HG03378 (cell line): ENCODE results near the gene FGF10.

ENCODE experiments used
- ATAC-seq: cut with Tn5 transposase; IDR thresholded peaks from one replicate; pipeline ENCODE4 v1.9.1; 2021; ENCODE audit warnings: mild to moderate bottlenecking, moderate library complexity; ENCODE audit not compliant: unreplicated experiment

The FGF10 gene

DNA sequence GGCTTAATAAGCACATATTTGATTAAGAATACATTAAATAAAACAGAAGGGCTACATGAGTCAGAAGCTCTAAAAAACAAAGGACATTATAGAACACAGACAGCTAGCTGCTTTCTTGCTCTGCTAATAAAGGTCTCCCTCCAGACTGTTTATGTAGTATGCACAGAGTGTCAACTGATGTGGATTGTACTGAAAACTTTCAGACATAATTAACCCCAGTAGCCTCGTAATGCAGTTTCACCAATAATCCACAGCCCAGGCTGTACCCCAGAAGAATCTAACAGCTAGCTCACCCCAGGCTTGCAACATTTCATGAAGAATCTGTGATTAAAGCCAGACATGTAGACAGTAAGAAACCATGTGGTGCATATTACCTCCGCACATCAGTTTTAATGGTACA is 30.8 kb downstream of the FGF10 start:
- ATAC-seq: no peak

DNA sequence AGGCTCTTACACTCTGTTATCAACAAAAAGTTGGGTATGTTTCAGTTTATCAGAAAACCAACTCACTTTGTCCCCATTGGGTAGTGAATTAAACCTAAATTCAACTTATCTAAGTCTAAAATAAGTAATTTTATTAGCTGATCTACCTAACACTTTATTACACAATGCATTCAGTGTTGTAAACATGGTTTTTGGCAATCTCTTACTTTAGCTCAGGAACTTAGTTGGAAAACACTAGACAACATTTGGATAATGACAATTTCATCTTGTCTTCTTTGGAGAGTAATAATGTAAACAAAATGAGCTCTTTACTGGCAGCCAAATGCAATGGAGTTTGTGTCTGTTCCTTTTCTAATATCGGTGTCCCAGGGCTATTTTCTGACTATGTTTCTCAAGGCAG is 33.0 kb downstream of the FGF10 start:
- no peak for ATAC-seq

DNA sequence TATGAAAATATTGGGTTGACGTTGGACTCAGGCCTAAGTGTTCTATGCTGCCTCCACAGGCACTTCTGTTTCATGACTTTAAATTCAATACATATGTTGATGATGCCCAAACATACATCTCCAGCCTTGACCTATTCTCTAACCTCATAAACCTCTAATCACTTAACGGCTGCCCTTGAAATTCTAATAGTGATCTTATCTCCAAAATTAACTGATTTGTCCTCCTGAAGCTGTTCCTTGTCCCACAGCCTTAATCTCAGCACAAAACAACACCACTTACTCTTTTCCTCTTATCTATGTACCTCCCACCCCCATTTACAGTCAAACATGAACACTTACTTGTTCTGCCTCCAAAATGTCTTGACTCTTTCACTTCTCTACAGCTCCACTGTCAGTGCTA is 43.3 kb downstream of the FGF10 start:
- ATAC-seq: no peak

DNA sequence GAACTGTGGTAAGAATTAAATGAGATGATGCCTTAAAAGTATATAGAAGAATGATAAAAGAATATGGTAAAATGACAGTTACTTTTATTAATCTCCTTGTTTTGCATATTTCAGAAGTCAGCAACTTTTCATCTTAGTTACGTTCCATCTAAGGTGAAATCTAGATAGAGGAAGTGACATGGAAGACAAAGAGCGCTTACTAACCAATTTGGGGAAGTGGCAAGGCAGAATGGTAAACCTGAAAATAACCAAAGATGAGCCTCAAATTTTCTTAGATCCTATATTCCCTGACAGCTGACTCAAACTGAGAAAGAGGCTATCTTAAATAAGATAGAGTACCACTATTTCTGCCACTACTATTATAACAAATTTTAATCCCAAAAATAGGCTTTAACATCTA is 52.5 kb downstream of the FGF10 start:
- ATAC-seq: no peak

DNA sequence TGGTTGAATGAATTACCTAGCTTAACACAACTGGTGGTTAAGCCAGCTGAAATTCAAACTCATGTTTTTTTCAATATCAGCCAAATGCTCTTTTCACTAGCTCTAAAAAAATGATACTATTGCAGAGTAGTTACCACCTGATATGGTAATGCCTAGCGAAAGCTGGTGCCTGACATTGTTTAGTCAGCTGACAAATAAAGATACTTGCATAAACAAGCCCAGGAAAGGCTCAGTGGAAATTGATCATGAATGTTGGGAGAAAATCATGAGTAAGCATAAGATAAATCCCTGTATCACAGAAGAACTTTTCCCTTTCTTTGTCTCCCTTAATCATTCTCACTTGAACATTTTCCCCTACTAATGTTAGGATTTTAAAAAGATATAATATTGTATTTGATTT is 54.6 kb downstream of the FGF10 start:
- no peak for ATAC-seq

DNA sequence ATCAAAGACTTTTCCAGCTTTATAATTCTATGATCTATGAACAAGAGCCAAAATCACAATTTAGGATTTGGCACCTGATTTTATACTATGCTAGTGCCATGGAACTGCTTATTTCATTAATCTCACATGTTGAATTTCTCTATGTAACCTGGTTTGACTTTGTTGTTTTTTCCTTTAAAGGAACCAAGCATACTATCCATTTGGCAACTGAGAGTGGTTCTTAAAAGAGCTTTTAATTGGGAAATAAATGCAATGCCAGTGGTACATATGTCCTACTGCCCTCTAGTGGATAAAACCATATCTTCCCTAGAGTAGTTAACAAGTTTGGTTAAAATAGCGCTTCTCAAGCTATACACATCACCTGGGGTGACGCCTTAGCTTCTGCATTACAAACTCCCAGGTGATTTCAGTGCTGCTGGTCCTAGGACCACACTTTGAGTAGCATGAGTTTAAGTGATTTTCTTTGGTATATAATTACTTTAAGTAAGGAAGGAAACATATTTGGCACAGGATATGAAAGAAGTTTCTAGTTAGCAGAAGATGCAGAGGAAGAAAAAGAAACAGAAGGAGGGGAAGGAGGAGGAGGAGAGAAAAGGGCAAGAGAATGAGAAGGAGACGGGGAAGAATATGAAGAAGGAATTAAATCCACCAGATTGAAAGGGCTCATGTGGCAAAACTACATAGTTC is 56.8 kb downstream of the FGF10 start:
- peak; percentile 72 for ATAC-seq

DNA sequence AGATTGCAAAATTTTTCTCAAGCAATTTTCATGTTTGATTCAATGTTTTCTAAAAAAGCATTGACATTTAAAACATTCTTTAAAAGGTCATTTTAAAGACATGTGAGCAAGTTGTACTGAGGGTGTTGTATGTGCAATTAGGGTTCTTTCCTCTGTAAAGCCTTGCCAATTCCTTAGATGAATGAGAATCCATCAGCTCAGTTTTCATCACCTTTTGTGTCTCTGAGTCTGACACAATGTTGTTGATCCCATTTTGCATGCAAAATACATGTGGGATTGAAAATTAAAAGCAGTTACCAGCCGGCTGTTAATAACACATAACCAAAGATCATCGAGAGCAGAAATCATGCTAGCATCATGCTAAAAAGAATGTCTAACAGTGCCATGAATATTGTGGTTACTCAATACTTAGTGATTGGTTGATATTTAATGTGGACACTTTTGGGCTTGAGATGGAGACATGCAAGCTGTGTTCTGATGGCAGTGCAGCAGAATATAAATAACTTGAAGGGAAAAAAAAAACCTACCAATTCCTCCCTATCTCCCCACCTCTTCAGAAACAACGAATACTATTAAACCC is 57.7 kb downstream of the FGF10 start:
- ATAC-seq: no peak

DNA sequence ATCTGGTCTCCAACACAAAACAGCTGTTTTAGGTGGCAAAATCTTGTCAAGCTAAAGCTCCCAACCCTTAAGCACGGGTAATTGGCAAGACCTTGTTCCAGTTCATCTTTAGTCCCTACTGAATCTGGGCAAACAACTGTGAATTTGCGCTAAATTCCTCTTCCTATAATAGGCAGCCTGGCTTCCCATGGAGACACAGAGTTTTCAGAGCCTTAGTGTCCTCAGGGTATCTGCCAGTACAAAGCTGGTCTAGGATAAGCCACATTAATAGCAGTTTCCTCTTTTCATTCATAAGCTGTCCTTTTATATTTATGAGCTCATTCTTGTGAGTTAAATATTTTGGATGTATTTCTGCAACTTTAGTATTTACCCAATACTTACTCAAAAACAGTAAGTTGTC is 59.5 kb downstream of the FGF10 start:
- no peak for ATAC-seq

DNA sequence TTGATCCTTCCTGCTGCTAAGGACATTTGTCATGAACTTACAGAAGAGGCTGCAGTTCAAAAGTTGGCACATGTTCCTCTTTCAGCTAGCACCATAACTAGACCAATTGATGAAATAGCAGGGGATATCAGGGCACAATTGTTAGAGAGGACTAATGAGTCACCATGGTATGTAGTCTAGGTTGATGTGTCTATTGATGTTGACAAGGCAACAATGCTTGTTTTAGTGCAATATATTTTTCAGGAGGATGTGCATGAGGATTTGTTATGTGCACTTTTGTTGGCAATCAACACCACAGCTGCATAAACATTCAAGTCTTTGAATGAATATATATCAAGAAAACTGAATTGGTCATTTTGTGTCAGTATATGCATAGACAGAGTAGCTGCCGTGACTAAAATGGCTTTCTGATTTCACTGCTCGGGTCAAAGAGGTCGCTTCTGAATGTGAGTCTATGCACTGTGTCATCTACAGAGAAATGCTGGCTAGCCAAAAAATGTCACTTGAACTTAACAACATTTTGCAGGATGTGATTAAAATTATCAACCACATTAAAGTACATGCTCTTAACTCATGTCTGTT is 68.0 kb downstream of the FGF10 start:
- ATAC-seq: no peak

DNA sequence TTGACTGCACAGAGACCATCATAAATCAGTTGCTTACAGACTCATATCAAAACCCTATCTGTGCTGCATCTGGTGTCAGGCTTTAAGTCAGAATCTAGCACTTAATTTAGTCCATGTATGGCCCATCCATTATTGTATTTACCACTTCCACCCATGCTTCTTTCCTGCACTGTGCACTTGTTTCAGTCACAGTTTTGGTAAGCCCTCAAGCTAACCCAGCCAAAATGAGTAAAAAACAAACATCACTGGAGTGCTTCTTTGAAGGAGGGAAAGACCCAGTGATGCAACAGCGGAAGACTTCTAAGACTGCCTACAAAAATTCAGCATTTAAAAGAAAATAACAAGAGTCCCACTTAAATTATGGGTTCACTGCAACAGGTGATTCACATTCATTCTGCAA is 69.0 kb downstream of the FGF10 start:
- ATAC-seq: no peak

DNA sequence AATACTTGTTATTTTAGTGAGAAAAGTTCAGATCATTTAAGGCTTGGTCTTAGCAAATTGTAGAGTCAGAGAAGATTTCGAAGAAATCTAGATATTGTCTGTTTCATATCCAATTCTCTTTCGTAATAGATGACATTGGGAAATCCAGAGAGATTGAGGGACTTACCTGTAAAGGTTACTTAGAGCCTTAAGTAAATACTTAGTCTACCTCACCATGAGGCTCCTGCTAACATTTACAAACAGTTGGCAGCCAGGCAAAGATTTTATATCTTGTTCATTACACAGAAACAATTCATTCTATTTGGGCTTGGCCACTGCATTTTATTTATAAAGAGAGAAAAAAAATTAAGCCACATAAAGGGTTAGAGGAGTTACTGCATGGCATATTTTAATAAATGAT is 70.3 kb downstream of the FGF10 start:
- ATAC-seq: no peak

DNA sequence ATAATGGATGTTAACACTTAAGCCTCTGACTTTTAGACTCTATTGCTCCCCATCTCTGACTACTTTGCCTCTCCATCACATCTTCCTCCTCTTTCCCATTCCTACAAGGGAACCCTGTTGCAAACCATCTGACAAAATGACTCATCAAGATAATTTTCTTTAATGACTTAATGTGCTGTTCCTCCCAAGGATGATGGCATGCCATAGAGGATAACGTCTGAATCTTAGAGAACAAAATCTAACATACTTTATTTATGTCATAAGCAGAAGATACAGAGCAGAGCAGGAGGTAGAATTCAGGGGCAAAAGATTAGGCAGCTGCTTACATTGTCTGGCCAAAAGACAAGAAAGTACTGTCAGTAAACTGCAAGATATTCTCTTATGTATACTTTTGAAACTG is 76.8 kb downstream of the FGF10 start:
- no peak for ATAC-seq

DNA sequence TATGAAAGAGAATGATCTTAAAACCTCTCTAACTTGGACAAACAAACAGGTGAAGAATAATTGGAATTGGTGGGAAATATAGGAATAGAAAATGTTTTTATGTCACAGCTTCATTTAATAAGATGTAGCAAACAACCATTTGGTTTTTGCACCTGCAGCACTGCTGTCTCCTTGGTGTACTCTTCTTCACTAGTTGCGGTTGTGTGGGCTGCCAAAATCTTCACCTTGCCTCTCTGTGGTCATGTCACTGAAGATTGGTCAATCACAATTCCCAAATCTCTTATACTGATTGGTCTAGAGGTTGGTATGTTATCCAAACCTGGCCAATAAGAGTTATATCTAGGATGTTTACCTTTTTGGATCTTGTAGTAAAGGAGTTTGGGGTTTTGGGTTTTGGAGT is 88.7 kb downstream of the FGF10 start:
- no peak for ATAC-seq

DNA sequence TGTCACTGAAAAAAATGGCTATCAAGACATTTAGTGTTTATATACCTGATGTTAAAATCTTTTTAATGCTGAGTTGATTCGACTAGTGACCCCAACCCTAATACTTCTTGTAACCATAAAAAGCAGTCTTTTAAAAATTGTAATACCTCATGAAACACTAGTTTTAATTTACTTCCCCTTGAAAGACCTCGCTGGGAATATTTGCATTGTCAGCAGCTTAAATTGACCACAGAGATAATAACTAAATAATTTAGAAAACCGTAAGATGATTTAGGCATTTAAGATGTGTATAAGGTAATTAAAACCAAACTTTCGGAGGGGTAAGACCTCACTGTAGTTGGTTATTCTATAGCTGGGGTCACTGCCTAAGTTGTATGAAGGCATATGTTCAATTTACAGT is 89.8 kb downstream of the FGF10 start:
- ATAC-seq: no peak

DNA sequence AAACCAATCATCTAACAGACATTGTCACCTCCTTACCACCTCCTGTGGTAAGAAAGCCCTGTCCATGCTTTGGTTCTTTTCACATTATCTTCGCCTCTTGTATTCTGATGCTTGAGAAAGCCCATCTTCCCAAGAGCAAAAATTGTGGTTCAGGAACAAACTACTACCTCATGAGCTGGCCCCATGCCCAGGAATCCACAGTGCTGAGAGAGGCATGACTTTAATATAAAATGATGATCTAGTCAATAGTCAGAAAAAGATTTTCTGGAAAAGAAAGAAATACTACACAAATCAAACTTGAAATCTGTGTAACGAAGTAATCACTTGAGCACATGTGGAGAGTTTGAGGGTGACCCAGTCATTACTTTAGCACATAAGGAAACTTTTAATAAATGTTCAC is 94.7 kb downstream of the FGF10 start:
- no peak for ATAC-seq

DNA sequence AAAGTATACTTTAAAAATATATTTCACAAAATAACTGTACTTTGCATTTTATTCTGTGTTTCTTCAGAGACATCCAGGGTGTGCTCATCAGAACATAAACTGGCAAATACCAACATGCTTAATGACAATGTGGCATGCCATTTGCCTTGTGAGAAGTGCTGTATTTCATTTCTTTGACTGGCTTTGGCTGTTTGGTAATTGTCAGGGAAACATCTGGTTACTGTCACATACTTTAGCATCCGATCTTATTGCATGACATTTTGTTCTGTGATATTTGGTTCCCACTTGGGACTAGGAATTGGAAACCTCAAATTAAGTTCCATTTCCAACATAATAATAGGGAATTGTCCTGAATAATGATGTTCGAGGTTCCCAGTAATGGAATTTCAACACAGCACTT is 96.5 kb downstream of the FGF10 start:
- ATAC-seq: no peak

DNA sequence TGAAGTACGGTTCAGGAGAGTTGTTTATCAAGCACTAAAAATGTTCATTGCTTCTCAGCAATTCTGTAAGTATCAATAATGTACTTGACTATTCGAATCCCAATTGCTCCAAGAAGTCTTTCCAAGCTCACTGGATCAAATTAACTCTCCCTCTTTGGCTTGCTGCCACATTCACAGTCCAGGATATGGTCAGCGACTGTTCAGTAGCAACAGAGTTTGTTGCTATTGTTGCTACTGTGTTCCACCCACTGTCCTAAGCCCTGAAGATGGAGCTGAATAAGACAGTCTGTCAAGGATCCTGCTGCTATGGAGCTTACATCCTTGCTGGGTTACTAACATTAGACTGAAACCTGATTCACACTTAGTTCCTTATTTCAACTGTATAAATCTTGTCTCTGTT is 110.8 kb downstream of the FGF10 start:
- ATAC-seq: no peak

DNA sequence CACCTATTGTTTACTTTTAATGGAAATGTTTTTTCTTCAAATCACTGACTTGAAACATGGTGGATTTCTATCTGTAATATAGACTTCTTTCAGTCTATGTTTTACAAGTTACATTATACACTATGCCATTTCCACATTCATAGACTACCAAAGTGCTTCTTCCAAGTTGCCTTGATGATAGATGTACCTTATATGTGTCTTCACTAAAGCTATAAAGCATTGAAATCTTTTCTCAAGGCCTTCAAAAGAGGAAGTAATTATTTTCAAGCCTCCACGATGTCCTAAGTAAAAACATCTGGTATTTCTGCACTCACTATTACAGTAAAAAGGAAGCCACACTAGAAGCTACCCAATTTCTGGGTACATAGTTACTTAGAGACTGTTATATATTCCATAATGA is 113.3 kb downstream of the FGF10 start:
- ATAC-seq: no peak

DNA sequence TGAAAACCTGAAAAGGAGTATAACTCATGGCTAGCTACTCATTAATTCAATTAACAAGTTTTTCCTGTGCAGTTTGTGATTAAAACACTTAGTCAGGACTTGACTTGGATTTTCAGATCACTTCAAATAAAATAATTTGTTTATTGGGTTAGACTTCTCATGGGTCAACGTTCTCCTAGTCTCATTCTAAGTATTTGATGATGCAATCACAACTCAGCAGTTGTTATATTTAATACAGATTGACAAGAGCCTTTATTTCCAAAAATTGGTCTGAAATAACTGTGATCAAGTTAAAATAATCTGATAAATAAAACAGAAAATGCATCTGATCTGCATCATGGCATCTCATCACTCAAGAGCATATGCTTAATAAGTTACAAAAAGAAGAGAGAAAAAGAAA is 113.9 kb downstream of the FGF10 start:
- no peak for ATAC-seq

DNA sequence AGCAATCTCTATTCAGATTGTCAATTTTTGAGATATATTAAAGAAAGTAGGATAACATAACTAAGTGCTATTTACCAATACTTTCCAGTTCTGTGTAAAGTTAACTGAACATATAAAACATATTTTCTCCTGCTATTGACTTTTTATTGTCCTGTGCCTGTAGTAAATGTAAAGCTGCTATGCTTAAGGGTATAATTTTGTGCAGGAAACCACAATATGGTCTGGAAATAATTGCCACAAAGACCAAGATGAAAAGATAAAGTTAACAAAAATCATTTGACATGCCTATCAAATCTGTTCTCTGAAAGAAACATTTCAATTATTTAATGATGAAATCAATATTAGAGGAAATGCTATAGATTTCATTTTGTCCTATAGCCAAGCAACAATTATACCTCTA is 121.3 kb downstream of the FGF10 start:
- ATAC-seq: no peak

DNA sequence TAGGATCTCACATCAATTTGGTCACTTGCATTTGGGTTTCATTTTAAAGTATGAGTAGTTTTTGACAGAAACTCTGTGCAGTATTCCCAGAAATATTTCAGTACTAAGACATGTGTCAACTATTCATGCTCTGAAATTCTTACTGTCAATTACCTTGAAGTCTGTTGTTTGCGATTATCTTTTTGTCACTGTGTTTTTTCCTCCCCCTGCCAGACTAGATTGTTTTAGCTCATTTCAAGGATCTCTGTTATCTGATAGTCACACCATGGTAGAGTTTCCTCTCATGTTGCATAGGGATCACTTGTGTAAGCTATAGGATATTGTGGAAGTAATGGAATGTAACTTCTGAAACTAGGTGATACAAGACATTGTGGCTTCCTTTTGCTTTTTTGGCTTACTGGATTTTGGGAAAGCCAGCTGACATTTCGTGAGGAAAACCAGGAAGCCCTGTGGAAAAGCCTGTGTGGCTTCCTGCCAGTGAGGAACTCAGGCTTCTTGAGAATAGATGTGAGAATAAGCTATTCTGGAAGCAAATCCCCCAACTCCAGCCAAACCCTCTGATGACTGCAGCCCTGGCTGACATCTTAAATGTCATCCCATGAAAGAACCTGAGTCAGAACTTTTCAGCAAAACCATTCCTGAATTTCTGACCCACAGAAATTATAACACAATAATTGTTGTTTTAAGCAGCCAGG is 122.2 kb downstream of the FGF10 start:
- no peak for ATAC-seq

DNA sequence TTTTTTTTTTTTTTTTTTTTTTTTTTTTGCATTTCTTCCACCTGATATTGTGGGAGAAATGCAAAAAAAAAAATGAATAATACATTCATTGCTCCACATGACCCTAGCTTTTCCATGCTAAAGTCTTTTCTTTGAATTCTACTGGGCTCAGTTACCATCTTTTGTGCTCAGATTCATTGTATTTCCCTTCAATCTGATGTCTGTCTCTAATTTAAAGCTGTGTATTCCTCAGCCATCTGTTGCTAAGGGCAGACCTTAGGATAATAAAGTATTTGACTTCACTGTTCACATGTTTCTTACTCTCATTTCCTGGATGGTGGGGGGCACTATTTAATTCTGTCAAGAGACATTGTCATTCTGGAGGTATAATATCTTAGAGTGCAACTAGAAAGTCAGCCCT is 123.5 kb downstream of the FGF10 start:
- ATAC-seq: no peak
